Hematopoietic multipotent progenitor cell (in vitro differentiated cells): ENCODE data around the gene ANGEL1. TPM values are rescaled to one million over a fixed set of nuclear protein-coding genes. Genes with fewer than 3 reads are reported as not detected.

Source experiments
- DNase-seq, 3 donors: peaks; one replicate each; pipeline ENCODE4 v3.0.0-alpha.2; 2011 to 2015; ENCODE audit warnings: low read depth in 2 of 3, low spot score in 2 of 3
- total RNA-seq: library from RNA; depleted of rRNA; stranded (reverse); fragments of >200 nt; gene quantifications from one replicate; pipeline ENCODE4 v1.2.3, GENCODE V29; 2012

The ANGEL1 gene
- total RNA-seq, 1 donor, result 18.3 TPM

GRCh38 chr14:76780058-76780345 lies 32.7 kb downstream of the ANGEL1 start:
- no peak for DNase-seq

GRCh38 chr14:76779221-76780057 lies 33.2 kb downstream of the ANGEL1 start:
- DNase-seq, result no peak

GRCh38 chr14:76778546-76779215 lies 34.0 kb downstream of the ANGEL1 start:
- no peak for DNase-seq

GRCh38 chr14:76777721-76778120 lies 35.0 kb downstream of the ANGEL1 start:
- no peak for DNase-seq

GRCh38 chr14:76776428-76777251 lies 36.0 kb downstream of the ANGEL1 start:
- peak in 2 of 3 donors; percentile 44 to 46 for DNase-seq

- DNase-seq, result no peak
These were observed 36.8 kb downstream of the ANGEL1 start for GRCh38 chr14:76775695-76776427.

- no peak for DNase-seq
These were observed 37.6 kb downstream of the ANGEL1 start for GRCh38 chr14:76774821-76775694.

GRCh38 chr14:76773956-76774820 lies 38.5 kb downstream of the ANGEL1 start:
- no peak for DNase-seq

GRCh38 chr14:76773188-76773885 lies 39.3 kb downstream of the ANGEL1 start:
- peak in 2 of 3 donors; percentile 85 for DNase-seq

GRCh38 chr14:76772300-76773187 lies 40.1 kb downstream of the ANGEL1 start:
- DNase-seq, result no peak

GRCh38 chr14:76771437-76771980 lies 41.2 kb downstream of the ANGEL1 start:
- no peak for DNase-seq

- no peak for DNase-seq
These were observed 41.9 kb downstream of the ANGEL1 start for GRCh38 chr14:76770521-76771436.

- DNase-seq, result no peak
These were observed 42.9 kb downstream of the ANGEL1 start for GRCh38 chr14:76769636-76770292.

- DNase-seq, result no peak
These were observed 43.8 kb downstream of the ANGEL1 start for GRCh38 chr14:76768671-76769500.
